Keratinocyte (primary cell): ENCODE measurements around the gene NOSIP. TPM values are rescaled to one million over a fixed set of nuclear protein-coding genes. Genes with fewer than 3 reads are reported as not detected.

Experiments
- DNase-seq: peaks from one replicate; pipeline ENCODE4 v3.0.0-alpha.2; 2011; ENCODE audit warnings: low read depth, missing footprints, low spot score
- FAIRE-seq: peaks from 2 replicates; lab custom pipeline; 2011; peaks lifted over from hg19 to GRCh38; lab: Jason Lieb, UNC
- H2AFZ ChIP-seq: 2 replicates; pipeline ENCODE4 v1.6.0; 2012; ENCODE audit warnings: low read length, control low read depth, inconsistent platforms; ENCODE audit not compliant: control insufficient read depth
- H3K27ac ChIP-seq: 2 replicates; pipeline ENCODE4 v1.5.1; 2011; ENCODE audit warnings: low read length; ENCODE audit not compliant: control insufficient read depth, insufficient read depth
- H3K27me3 ChIP-seq: 3 replicates; pipeline ENCODE4 v1.6.0; 2011; ENCODE audit warnings: low read length; ENCODE audit not compliant: control insufficient read depth, insufficient read depth; ENCODE audit errors: extremely low read depth
- H3K36me3 ChIP-seq, 2 experiments: 2 replicates in 1 of 2; 3 replicates in 1 of 2; pipeline ENCODE4 v1.5.1; 2011; ENCODE audit warnings: low read length in 2 of 2, mild to moderate bottlenecking in 1 of 2; ENCODE audit not compliant: control insufficient read depth in 2 of 2, insufficient read depth in 2 of 2; ENCODE audit errors: extremely low read depth in 1 of 2
- H3K4me1 ChIP-seq: 3 replicates; pipeline ENCODE4 v1.5.1; 2011; ENCODE audit warnings: low read length; ENCODE audit not compliant: control insufficient read depth, insufficient read depth; ENCODE audit errors: extremely low read depth
- H3K4me2 ChIP-seq: 3 replicates; pipeline ENCODE4 v1.6.0; 2011; ENCODE audit warnings: low read depth, low read length; ENCODE audit not compliant: control insufficient read depth, insufficient read depth; ENCODE audit errors: extremely low read depth
- H3K4me3 ChIP-seq, 3 experiments: fragments of 200-600 bp in 1 of 3; sonication (generic) in 1 of 3; 2 replicates in 2 of 3; 3 replicates in 1 of 3; pipeline ENCODE4 v1.5.1; 2011 to 2016; ENCODE audit warnings: low read length in 3 of 3, mild to moderate bottlenecking in 3 of 3, control low read depth in 2 of 3, inconsistent platforms in 1 of 3, low read depth in 1 of 3, mixed read lengths in 1 of 3, mixed run types in 1 of 3, moderate library complexity in 1 of 3; ENCODE audit not compliant: control insufficient read depth in 2 of 3, insufficient read depth in 2 of 3; ENCODE audit errors: extremely low read depth in 1 of 3
- H3K79me2 ChIP-seq: 2 replicates; pipeline ENCODE4 v1.6.0; 2012; ENCODE audit warnings: low read length; ENCODE audit not compliant: control insufficient read depth, insufficient read depth
- H3K9ac ChIP-seq: 3 replicates; pipeline ENCODE4 v1.6.0; 2011; ENCODE audit warnings: low read length; ENCODE audit not compliant: control insufficient read depth, insufficient read depth; ENCODE audit errors: extremely low read depth
- H3K9me1 ChIP-seq: 3 replicates; pipeline ENCODE4 v1.6.0; 2011; ENCODE audit warnings: low read length; ENCODE audit not compliant: control insufficient read depth, insufficient read depth; ENCODE audit errors: extremely low read depth
- H3K9me3 ChIP-seq: 2 replicates; pipeline ENCODE4 v1.5.1; 2012; ENCODE audit warnings: low read depth, low read length; ENCODE audit not compliant: control insufficient read depth
- H4K20me1 ChIP-seq: 3 replicates; pipeline ENCODE4 v1.6.0; 2011; ENCODE audit warnings: low read length; ENCODE audit not compliant: control insufficient read depth, insufficient read depth; ENCODE audit errors: extremely low read depth
- EZH2 ChIP-seq: IDR thresholded peaks from one replicate; pipeline ENCODE4 v1.6.1; 2012; ENCODE audit warnings: inconsistent platforms, mild to moderate bottlenecking, low read length, moderate library complexity
- dilution Hi-C: fragments of 300-500 bp; cut with MboI; formaldehyde crosslinking; loops from one replicate; pipeline ENCODE4 v1.7.0; 2020; ENCODE audit warnings: low sequenced_read_pairs; ENCODE audit not compliant: extremely low pct_ligation_motif_present
- polyA plus RNA-seq, 5 experiments: library from polyadenylated mRNA; depleted of rRNA in 3 of 5; stranded (reverse) in 3 of 5; stranded (forward) in 1 of 5; unstranded in 1 of 5; fragments of >200 nt; gene quantifications; 1 replicate in 1 of 5; 2 replicates in 3 of 5; 3 replicates in 1 of 5; pipeline versions ENCODE4 v1.2.1 to v1.2.3, GENCODE V29; 2011 to 2012; ENCODE audit warnings: missing spikeins in 2 of 5, low read depth in 1 of 5, low replicate concordance in 1 of 5
- TF ChIP-seq, protein P1 (sequence below), 3 experiments: IDR thresholded peaks in 1 of 3; conservative IDR thresholded peaks in 1 of 3; optimal IDR thresholded peaks in 1 of 3; 2 replicates in 2 of 3; 3 replicates in 1 of 3; pipeline versions ENCODE3 to v1.5.1; 2011; ENCODE audit warnings: low read length in 3 of 3, mild to moderate bottlenecking in 3 of 3, moderate library complexity in 2 of 3, control low read depth in 1 of 3, inconsistent platforms in 1 of 3; ENCODE audit not compliant: insufficient read depth in 2 of 3; ENCODE audit errors: extremely low read depth in 1 of 3

NOSIP gene
- polyA plus RNA-seq, 1 donor (not counting 4 experiments of a cell fraction or from before 2014, with no cell fraction given), result 36.6 TPM

DNA sequence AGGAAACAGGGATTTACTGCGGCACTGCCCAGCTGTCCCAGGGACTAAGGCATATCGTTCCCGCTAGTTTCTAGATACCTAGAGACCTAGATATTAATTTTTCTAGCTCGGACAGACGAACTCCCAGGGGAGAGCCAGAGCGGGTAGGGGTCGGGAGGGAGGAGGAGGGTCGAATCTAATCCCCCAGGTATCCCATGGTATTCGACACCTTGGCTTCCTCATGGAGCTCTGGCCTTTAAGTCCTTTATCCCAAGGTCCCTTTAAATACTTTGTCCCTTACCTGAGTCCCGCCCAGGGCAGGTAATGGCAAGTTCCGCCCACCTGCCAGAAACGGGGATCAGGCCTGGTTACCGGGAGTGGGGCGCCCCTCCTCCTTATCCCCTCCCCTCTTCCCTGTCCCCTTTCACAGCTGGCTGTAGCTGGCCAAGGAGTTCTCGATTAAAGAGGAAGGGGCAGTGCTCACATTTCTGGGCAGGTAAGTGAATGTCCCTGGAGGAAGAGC lies 702 bp upstream of the NOSIP start, which contains the start of gene PRRG2:
PRRG2 (plus strand) TSS at position 310 of the 502 bp plus-strand sequence. CDS start 1,904 bp downstream, outside the sequence.
- Histone ChIP-seq H3K27me3 (no peaks in the 10 kb centered on the region), H3K36me3 (peaks cover 0 to 1% of the 10 kb centered on the region in 2 experiments), H3K9me1 (no peaks in the 10 kb centered on the region), H4K20me1 (no peaks in the 10 kb centered on the region), H3K4me3 (peak within 1 kb of the TSS; percentile 74 to 99 (median 93)), H2AFZ (peak within 1 kb of the TSS; percentile 88), H3K4me1 (peaks cover 15% of the 10 kb centered on the region), H3K4me2 (peak within 1 kb of the TSS; percentile 88), H3K27ac (peak within 1 kb of the TSS; percentile 76), H3K9me3 (no peaks in the 10 kb centered on the region), H3K9ac (peak within 1 kb of the TSS; percentile 95), H3K79me2 (peaks cover 35% of the 10 kb centered on the region)
- FAIRE-seq, result no peak
- DNase-seq, result no peak
- dilution Hi-C loops, result no loop called here
- TF ChIP-seq, protein P1, sequence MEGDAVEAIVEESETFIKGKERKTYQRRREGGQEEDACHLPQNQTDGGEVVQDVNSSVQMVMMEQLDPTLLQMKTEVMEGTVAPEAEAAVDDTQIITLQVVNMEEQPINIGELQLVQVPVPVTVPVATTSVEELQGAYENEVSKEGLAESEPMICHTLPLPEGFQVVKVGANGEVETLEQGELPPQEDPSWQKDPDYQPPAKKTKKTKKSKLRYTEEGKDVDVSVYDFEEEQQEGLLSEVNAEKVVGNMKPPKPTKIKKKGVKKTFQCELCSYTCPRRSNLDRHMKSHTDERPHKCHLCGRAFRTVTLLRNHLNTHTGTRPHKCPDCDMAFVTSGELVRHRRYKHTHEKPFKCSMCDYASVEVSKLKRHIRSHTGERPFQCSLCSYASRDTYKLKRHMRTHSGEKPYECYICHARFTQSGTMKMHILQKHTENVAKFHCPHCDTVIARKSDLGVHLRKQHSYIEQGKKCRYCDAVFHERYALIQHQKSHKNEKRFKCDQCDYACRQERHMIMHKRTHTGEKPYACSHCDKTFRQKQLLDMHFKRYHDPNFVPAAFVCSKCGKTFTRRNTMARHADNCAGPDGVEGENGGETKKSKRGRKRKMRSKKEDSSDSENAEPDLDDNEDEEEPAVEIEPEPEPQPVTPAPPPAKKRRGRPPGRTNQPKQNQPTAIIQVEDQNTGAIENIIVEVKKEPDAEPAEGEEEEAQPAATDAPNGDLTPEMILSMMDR (optimal IDR thresholded peaks at IDR 0.05 in 1 of 3, IDR thresholded peaks at IDR 0.05 in 1 of 3, conservative IDR thresholded peaks at IDR 0.05 in 1 of 3; ENCODE audit: extremely low read depth in 1 of 3, insufficient read depth in 2 of 3, low read length in 3 of 3), result no peak
- TF ChIP-seq EZH2, result no peak

DNA sequence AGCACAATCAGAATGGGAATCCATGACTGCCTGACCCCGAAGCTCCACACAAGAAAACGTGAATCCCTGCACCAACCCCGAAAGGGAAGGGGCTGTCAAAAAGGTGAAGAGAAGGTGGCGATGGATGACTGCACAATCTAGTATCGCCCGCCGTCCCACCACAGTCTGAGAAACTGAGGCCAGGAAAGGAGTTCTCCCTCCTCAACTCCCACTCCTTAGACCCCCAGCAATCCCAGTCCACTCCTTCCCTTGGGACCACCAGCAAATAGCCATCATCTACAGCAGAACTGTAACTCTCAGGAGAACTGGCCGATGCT lies 451 bp downstream of the NOSIP start:
- peak overlapping the region; percentile 88 for H3K4me2 ChIP-seq
- FAIRE-seq (no peak), DNase-seq (no peak)
- H3K27ac ChIP-seq, result peak overlapping the region; percentile 76
- H2AFZ ChIP-seq, result peak overlapping the region; percentile 66
- peak overlapping the region; percentile 95 for H3K9ac ChIP-seq
- peaks cover 0 to 3% of the 10 kb centered on the region in 2 experiments for H3K36me3 ChIP-seq
- H4K20me1 ChIP-seq, result no peaks in the 10 kb centered on the region
- H3K9me1 ChIP-seq, result no peaks in the 10 kb centered on the region
- peaks cover 35% of the 10 kb centered on the region for H3K79me2 ChIP-seq
- no peaks in the 10 kb centered on the region for H3K9me3 ChIP-seq
- H3K27me3 ChIP-seq, result no peaks in the 10 kb centered on the region
- dilution Hi-C loops, result no loop called here
- H3K4me3 ChIP-seq, result peak overlapping the region; percentile 74 to 99 (median 93)
- TF ChIP-seq, protein P1 (optimal IDR thresholded peaks at IDR 0.05 in 1 of 3, IDR thresholded peaks at IDR 0.05 in 1 of 3, conservative IDR thresholded peaks at IDR 0.05 in 1 of 3; ENCODE audit: extremely low read depth in 1 of 3, insufficient read depth in 2 of 3, low read length in 3 of 3), result no peak
- no peak for TF ChIP-seq EZH2
- peaks cover 15% of the 10 kb centered on the region for H3K4me1 ChIP-seq
